ENCODE data around the gene KDM7A.

DNA sequence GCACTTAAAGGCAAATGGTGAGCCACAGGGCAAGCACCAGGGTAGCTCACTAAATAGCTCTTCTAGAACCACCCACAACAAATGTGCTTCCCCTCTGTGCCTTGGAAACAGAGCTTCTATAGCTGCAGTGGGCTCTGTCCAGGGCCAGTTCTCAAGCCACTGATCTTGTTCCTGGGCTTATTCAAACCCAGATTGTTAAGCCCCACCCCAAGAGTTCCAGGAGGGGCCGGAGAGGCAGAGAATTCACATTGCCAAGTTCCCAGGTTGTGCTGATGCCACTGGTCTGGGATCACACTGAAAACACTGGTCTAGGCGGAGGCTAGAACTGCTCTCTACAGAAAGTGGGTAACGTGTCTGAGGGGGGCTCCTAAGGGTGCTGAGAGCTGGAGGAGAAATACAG lies 15.4 kb upstream of the KDM7A start:
- TF ChIP-seq, protein P1, sequence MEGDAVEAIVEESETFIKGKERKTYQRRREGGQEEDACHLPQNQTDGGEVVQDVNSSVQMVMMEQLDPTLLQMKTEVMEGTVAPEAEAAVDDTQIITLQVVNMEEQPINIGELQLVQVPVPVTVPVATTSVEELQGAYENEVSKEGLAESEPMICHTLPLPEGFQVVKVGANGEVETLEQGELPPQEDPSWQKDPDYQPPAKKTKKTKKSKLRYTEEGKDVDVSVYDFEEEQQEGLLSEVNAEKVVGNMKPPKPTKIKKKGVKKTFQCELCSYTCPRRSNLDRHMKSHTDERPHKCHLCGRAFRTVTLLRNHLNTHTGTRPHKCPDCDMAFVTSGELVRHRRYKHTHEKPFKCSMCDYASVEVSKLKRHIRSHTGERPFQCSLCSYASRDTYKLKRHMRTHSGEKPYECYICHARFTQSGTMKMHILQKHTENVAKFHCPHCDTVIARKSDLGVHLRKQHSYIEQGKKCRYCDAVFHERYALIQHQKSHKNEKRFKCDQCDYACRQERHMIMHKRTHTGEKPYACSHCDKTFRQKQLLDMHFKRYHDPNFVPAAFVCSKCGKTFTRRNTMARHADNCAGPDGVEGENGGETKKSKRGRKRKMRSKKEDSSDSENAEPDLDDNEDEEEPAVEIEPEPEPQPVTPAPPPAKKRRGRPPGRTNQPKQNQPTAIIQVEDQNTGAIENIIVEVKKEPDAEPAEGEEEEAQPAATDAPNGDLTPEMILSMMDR (IDR thresholded peaks at IDR 0.05 in 4 of 5, conservative IDR thresholded peaks at IDR 0.05 in 1 of 5), result no peak
- TF ChIP-seq POLR2A (IDR thresholded peaks at IDR 0.05), result no peak

Data from gastrocnemius medialis (tissue), 4 donors.